HFFc6 (cell line): Measurements from ENCODE around the gene PHLDB1. TPM values are rescaled to one million over a fixed set of nuclear protein-coding genes. Genes with fewer than 3 reads are reported as not detected.
"Not testable (repeated sequence)": the region's sequence is repeated elsewhere in the genome, so short reads cannot be mapped to it uniquely, and the experiment has no call there.

ENCODE experiments used
- DNase-seq: peaks from one replicate; pipeline ENCODE4 v3.0.0-alpha.2; 2018
- H3K27ac Mint-ChIP-seq: 2 replicates; pipeline ENCODE4 v1.8.0; 2020; ENCODE audit warnings: mild to moderate bottlenecking, mixed read lengths
- H3K27me3 Mint-ChIP-seq: 2 replicates; pipeline ENCODE4 v1.8.0; 2021; ENCODE audit warnings: mild to moderate bottlenecking, moderate library complexity, mixed read lengths; ENCODE audit not compliant: insufficient read depth
- H3K36me3 Mint-ChIP-seq: 2 replicates; pipeline ENCODE4 v1.8.0; 2021; ENCODE audit warnings: low read depth, mixed read lengths
- H3K4me1 Mint-ChIP-seq: 2 replicates; pipeline ENCODE4 v1.8.0; 2020; ENCODE audit warnings: low read depth, mixed read lengths
- H3K4me3 Mint-ChIP-seq: 2 replicates; pipeline ENCODE4 v1.8.0; 2020; ENCODE audit warnings: mild to moderate bottlenecking, moderate library complexity, mixed read lengths
- H3K9me3 Mint-ChIP-seq: 2 replicates; pipeline ENCODE4 v1.8.0; 2020; ENCODE audit warnings: mild to moderate bottlenecking, mixed read lengths
- long read RNA-seq: library from polyadenylated mRNA; unstranded; transcript quantifications from one replicate; pipeline ENCODE4 v2.0.0, GENCODE V29; 2019
- total RNA-seq, 6 experiments: library from RNA; stranded (reverse); fragmentation: NEBNext Ultra II Directional; extraction: Animal tissue kit (Norgen Biotek cat#: 25700); gene quantifications; 2 replicates in 1 of 6; 3 replicates in 5 of 6; pipeline ENCODE4 v1.2.3, GENCODE V29; 2021
- TF ChIP-seq, protein P1 (sequence below): fragments of 200-600 bp; sonication (generic); IDR thresholded peaks from 2 replicates; pipeline ENCODE4 v1.5.0; 2021; ENCODE audit warnings: antibody characterized with exemption, mild to moderate bottlenecking

PHLDB1 gene
- total RNA-seq = 100 to 1,000 TPM; 106 to 121 (median 114) TPM
- long read RNA-seq, partial matches to known transcripts = 7 of 25 reads
- long read RNA-seq, other reads (novel, unspliced or antisense) = 15 of 25 reads

DNA sequence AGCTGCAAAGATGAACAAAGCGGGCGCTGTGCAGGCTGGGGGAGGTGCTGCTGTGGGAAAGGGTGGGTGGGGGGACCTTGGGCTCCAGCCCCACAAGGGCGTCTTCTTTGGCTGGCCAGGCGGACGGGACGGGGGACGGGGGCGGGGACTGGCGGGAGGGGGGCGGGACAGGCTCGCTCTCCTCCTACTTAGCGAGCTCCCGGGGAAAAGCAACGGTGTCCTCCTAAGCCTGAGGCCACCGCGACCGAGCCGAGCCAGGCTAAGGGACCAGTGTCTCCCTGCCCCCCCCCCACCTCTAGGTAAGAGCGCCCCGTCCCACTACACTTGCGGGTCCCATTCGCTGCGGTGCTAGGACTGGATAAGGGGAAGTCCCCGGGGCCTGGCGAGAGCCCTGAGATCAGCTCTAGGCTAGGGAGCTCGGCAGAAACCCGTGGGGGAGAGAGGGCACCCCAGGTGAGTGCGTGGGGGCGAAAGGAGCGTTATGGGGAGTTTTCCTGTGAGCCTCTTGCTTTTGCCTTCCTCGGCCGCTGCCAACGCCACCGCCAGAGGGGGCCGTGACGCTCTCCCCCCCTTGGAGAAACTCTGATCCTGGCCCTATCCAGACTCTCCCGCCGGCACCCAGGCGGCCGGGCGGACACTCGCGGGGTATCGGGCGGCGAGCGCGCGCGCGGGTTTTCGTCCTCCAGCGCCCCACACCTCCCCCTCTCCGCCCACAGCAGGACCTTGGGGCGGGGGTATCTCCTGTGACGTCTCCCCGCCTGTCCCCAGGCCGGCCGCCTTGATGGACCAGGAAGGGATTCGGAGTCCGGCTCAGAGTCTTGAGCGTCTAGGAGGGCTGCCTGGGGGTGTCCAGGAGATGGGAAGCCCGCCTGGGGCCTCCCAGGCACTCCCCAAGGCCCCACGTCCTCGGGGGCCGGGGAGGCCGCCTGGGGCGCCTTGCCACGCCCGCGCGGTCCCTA is at the start of gene PHLDB1:
Gene PHLDB1, plus strand, starts transcription at position 215 of the 959 bp plus-strand sequence. CDS start 6,222 bp downstream, outside the sequence.
- Mint-ChIP-seq H3K27ac (peak within 1 kb of the TSS; percentile 97), H3K36me3 (peaks cover 10% of the 10 kb centered on the region), H3K4me3 (peak within 1 kb of the TSS; percentile 88), H3K4me1 (peaks cover 78% of the 10 kb centered on the region), H3K9me3 (no peaks in the 10 kb centered on the region), H3K27me3 (no peaks in the 10 kb centered on the region; the same call in 1 of the 2 replicates)
- DNase-seq = peak; percentile 69
- TF ChIP-seq, protein P1, sequence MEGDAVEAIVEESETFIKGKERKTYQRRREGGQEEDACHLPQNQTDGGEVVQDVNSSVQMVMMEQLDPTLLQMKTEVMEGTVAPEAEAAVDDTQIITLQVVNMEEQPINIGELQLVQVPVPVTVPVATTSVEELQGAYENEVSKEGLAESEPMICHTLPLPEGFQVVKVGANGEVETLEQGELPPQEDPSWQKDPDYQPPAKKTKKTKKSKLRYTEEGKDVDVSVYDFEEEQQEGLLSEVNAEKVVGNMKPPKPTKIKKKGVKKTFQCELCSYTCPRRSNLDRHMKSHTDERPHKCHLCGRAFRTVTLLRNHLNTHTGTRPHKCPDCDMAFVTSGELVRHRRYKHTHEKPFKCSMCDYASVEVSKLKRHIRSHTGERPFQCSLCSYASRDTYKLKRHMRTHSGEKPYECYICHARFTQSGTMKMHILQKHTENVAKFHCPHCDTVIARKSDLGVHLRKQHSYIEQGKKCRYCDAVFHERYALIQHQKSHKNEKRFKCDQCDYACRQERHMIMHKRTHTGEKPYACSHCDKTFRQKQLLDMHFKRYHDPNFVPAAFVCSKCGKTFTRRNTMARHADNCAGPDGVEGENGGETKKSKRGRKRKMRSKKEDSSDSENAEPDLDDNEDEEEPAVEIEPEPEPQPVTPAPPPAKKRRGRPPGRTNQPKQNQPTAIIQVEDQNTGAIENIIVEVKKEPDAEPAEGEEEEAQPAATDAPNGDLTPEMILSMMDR = peak; percentile 83

DNA sequence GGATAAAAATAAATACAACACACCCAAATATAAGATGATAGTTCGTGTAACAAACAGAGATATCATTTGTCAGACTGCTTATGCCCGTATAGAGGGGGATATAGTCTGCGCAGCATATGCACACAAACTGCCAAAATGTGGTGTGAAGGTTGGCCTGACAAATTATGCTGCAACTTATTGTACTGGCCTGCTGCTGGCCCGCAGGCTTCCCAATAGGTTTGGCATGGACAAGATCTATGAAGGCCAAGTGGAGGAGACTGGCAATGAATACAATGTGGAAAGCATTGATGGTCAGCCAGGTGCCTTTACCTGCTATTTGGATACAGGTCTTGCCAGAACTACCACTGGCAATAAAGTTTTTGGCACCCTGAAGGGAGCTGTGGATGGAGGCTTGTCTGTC is 46.6 kb upstream of the PHLDB1 start:
- no peak overlapping the region for H3K27ac Mint-ChIP-seq
- TF ChIP-seq, protein P1 = no peak
- no peaks in the 10 kb centered on the region; the same call in 1 of the 2 replicates for H3K36me3 Mint-ChIP-seq
- 0 out of 2 replicates have a peak, but pooled peaks cover 3% of the 10 kb centered on the region for H3K27me3 Mint-ChIP-seq
- H3K4me3 Mint-ChIP-seq = no peak overlapping the region
- no peak for DNase-seq
- no peaks in the 10 kb centered on the region for H3K9me3 Mint-ChIP-seq
- peaks cover 13% of the 10 kb centered on the region for H3K4me1 Mint-ChIP-seq

DNA sequence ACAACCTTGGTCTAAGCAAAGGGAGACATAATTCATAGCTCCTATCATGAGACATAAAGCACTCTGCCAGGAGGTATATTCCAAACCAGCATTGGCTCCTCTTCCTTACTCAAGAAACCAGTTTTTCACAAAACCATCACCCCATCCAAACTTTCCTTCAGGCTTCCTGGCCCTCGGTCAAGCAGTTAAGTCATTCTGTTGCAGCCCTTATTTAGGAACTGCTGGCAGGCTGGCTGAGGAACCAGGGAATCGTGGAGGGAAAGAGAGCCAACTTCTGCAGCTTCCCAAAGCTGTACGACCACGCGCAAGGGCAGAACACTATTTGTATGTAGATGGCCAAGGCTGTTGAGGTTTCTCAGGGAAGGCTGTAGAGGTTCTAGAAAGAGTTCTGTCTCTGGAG is 42.4 kb upstream of the PHLDB1 start:
- TF ChIP-seq, protein P1 = no peak
- H3K36me3 Mint-ChIP-seq = no peaks in the 10 kb centered on the region

DNA sequence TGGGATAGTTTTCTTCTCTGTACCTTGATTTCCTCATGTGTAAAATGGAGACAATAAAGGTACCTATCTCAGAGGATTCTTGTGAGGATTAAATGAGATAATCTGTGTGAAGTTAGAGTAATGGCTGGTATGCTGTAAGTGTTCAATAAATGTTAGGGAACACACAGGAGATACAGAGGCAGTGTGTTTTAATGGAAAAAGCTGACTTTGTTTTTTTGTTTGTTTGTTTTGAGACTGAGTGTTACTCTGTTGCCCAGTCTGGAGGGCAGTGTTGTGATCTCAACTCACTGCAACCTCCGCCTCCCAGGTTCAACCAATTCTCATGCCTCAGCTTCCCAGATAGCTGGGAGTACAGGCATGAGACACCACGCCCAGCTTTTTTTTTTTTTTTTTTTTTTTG is 37.7 kb upstream of the PHLDB1 start:
- peaks cover 16% of the 10 kb centered on the region for H3K36me3 Mint-ChIP-seq
- H3K27ac Mint-ChIP-seq = no peak overlapping the region
- TF ChIP-seq, protein P1 = no peak
- H3K4me3 Mint-ChIP-seq = no peak overlapping the region
- H3K4me1 Mint-ChIP-seq = peaks cover 20% of the 10 kb centered on the region
- no peaks in the 10 kb centered on the region for H3K9me3 Mint-ChIP-seq
- no peak for DNase-seq
- H3K27me3 Mint-ChIP-seq = 0 out of 2 replicates have a peak, but pooled peaks cover 2% of the 10 kb centered on the region

More for the DNA sequence above, 42.4 kb upstream of the PHLDB1 start:
- H3K4me3 Mint-ChIP-seq = peak overlapping the region; percentile 98
- H3K9me3 Mint-ChIP-seq = no peaks in the 10 kb centered on the region
- peaks cover 13% of the 10 kb centered on the region for H3K4me1 Mint-ChIP-seq
- DNase-seq = no peak
- H3K27ac Mint-ChIP-seq = peak overlapping the region; percentile 98
- H3K27me3 Mint-ChIP-seq = 0 out of 2 replicates have a peak, but pooled peaks cover 4% of the 10 kb centered on the region

DNA sequence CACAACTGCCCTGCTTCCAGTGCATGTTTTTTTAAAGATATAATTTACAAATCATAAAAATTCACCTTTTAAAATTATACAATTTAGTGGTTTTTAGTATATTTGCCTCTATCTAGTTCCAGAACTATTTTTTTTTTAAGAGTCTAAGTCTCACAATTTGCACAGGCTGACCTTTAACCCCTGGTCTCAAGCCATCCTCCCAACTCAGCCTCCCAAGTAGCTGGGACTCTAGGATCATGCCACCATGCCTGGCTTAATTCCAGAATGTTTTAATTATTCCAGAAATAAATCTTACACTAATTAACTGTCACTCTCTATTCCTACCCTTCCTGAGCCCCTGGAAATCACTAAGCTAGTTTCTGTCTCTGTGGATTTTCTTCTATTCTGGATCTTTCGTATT is 36.6 kb upstream of the PHLDB1 start:
- peaks cover 27% of the 10 kb centered on the region for H3K36me3 Mint-ChIP-seq
- peaks cover under 1% of the 10 kb centered on the region; the same call in 1 of the 2 replicates for H3K27me3 Mint-ChIP-seq
- TF ChIP-seq, protein P1 = no peak
- no peak overlapping the region for H3K27ac Mint-ChIP-seq
- no peak overlapping the region for H3K4me3 Mint-ChIP-seq
- H3K9me3 Mint-ChIP-seq = no peaks in the 10 kb centered on the region
- no peak for DNase-seq
- H3K4me1 Mint-ChIP-seq = peaks cover 25% of the 10 kb centered on the region

DNA sequence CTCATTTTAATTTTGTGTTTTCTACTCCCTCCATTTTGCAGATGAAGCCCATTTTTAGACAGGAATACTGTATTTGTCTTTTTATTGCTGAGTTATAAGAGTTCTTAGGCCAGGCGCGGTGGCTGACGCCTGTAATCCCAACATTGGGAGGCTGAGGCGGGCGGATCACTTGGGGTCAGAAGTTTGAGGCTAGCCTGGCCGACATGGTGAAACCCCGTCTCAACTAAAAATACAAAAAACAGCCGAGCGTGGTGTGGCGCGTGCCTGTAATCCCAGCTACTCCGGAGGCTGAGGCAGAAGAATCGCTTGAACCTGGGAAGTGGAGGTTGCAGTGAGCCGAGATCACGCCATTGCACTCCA is 35.7 kb upstream of the PHLDB1 start:
- DNase-seq, H3K9me3 Mint-ChIP-seq, H3K27me3 Mint-ChIP-seq: not testable (repeated sequence)
- Mint-ChIP-seq H3K4me3 (peak overlapping the region; percentile 94), H3K4me1 (peaks cover 34% of the 10 kb centered on the region), H3K36me3 (peaks cover 30% of the 10 kb centered on the region), H3K27ac (peak overlapping the region; percentile 97)
